ENCODE measurements around the gene BNC2.

Gene BNC2

GRCh38 chr9:16417749-16418148 lies 452.7 kb downstream of the BNC2 start:
- H3K27me3 ChIP-seq (ENCODE audit: insufficient read depth, low read length) = no peaks in the 10 kb centered on the region
- H3K9me3 ChIP-seq (ENCODE audit: low read length) = no peaks in the 10 kb centered on the region
- no peak overlapping the region for H3K9ac ChIP-seq (ENCODE audit: low read length)
- H3K36me3 ChIP-seq (ENCODE audit: insufficient read depth, low read length) = no peaks in the 10 kb centered on the region
- TF ChIP-seq EZH2 (IDR thresholded peaks at IDR 0.05; ENCODE audit: borderline replicate concordance, low read length) (no peak), CTCF (IDR thresholded peaks at IDR 0.05; ENCODE audit: low read length) (no peak)
- no peak overlapping the region for H2AFZ ChIP-seq (ENCODE audit: low read length)
- H3K27ac ChIP-seq (ENCODE audit: low read depth, low read length, poor library complexity, severe bottlenecking) = no peak overlapping the region
- no peak overlapping the region for H3K4me3 ChIP-seq (ENCODE audit: low read depth, low read length, poor library complexity, severe bottlenecking)
- no peaks in the 10 kb centered on the region for H3K79me2 ChIP-seq (ENCODE audit: insufficient read depth, low read length)
- H3K4me2 ChIP-seq (ENCODE audit: low read length) = no peak overlapping the region
- H3F3A ChIP-seq (ENCODE audit: insufficient read depth, low read length) = no peaks in the 10 kb centered on the region
- no peaks in the 10 kb centered on the region for H4K20me1 ChIP-seq (ENCODE audit: insufficient read depth, low read length)
- H3K4me1 ChIP-seq (ENCODE audit: insufficient read depth, low read length, severe bottlenecking) = no peaks in the 10 kb centered on the region
- H3K9me2 ChIP-seq (ENCODE audit: low read depth, low read length) = no peaks in the 10 kb centered on the region

- Histone ChIP-seq H3K9me2 (ENCODE audit: low read depth, low read length) (no peaks in the 10 kb centered on the region), H3K9ac (ENCODE audit: low read length) (no peak overlapping the region), H3K27me3 (ENCODE audit: insufficient read depth, low read length) (no peaks in the 10 kb centered on the region), H3K79me2 (ENCODE audit: insufficient read depth, low read length) (no peaks in the 10 kb centered on the region), H3F3A (ENCODE audit: insufficient read depth, low read length) (no peaks in the 10 kb centered on the region), H3K9me3 (ENCODE audit: low read length) (no peaks in the 10 kb centered on the region), H4K20me1 (ENCODE audit: insufficient read depth, low read length) (no peaks in the 10 kb centered on the region), H2AFZ (ENCODE audit: low read length) (no peak overlapping the region), H3K4me1 (ENCODE audit: insufficient read depth, low read length, severe bottlenecking) (no peaks in the 10 kb centered on the region), H3K27ac (ENCODE audit: low read depth, low read length, poor library complexity, severe bottlenecking) (no peak overlapping the region), H3K4me2 (ENCODE audit: low read length) (no peak overlapping the region), H3K36me3 (ENCODE audit: insufficient read depth, low read length) (no peaks in the 10 kb centered on the region), H3K4me3 (ENCODE audit: low read depth, low read length, poor library complexity, severe bottlenecking) (no peak overlapping the region)
- TF ChIP-seq EZH2 (IDR thresholded peaks at IDR 0.05; ENCODE audit: borderline replicate concordance, low read length) = no peak
- no peak for TF ChIP-seq CTCF (IDR thresholded peaks at IDR 0.05; ENCODE audit: low read length)
Measured at GRCh38 chr9:16417161-16417560, 453.3 kb downstream of the BNC2 start.

GRCh38 chr9:16414451-16414850 lies 456.0 kb downstream of the BNC2 start:
- Histone ChIP-seq H3K79me2 (ENCODE audit: insufficient read depth, low read length) (no peaks in the 10 kb centered on the region), H3F3A (ENCODE audit: insufficient read depth, low read length) (no peaks in the 10 kb centered on the region), H3K9me3 (ENCODE audit: low read length) (no peaks in the 10 kb centered on the region), H3K4me3 (ENCODE audit: low read depth, low read length, poor library complexity, severe bottlenecking) (no peak overlapping the region), H2AFZ (ENCODE audit: low read length) (no peak overlapping the region), H3K27ac (ENCODE audit: low read depth, low read length, poor library complexity, severe bottlenecking) (no peak overlapping the region), H3K4me2 (ENCODE audit: low read length) (no peak overlapping the region), H3K9ac (ENCODE audit: low read length) (no peak overlapping the region), H3K9me2 (ENCODE audit: low read depth, low read length) (no peaks in the 10 kb centered on the region), H4K20me1 (ENCODE audit: insufficient read depth, low read length) (no peaks in the 10 kb centered on the region), H3K27me3 (ENCODE audit: insufficient read depth, low read length) (no peaks in the 10 kb centered on the region), H3K36me3 (ENCODE audit: insufficient read depth, low read length) (no peaks in the 10 kb centered on the region), H3K4me1 (ENCODE audit: insufficient read depth, low read length, severe bottlenecking) (no peaks in the 10 kb centered on the region)
- TF ChIP-seq EZH2 (IDR thresholded peaks at IDR 0.05; ENCODE audit: borderline replicate concordance, low read length) = no peak
- no peak for TF ChIP-seq CTCF (IDR thresholded peaks at IDR 0.05; ENCODE audit: low read length)
